HEK293 (cell line): ENCODE results near the gene BTRC.

Source experiments
- BCL6B ChIP-seq: fragments of 450-650 bp; formaldehyde crosslinking; IDR thresholded peaks from 2 replicates; pipeline ENCODE4 v1.5.1; 2017; ENCODE audit warnings: missing biosample characterization, missing genetic modification characterization
- ELK4 ChIP-seq: IDR thresholded peaks from 2 replicates; pipeline ENCODE4 v1.6.1; 2011; ENCODE audit warnings: mild to moderate bottlenecking, low read depth, low read length, borderline replicate concordance
- GLIS2 ChIP-seq: fragments of 450-650 bp; formaldehyde crosslinking; IDR thresholded peaks from 2 replicates; pipeline ENCODE4 v1.5.1; 2016; ENCODE audit warnings: missing biosample characterization, missing genetic modification characterization
- HOXA7 ChIP-seq: sonication (generic); formaldehyde crosslinking; IDR thresholded peaks from 2 replicates; pipeline ENCODE4 v1.8.1; 2022; ENCODE audit warnings: missing genetic modification reagents, borderline replicate concordance
- ZBTB20 ChIP-seq: fragments of 450-650 bp; formaldehyde crosslinking; IDR thresholded peaks from 2 replicates; pipeline ENCODE4 v1.5.1; 2016; ENCODE audit warnings: missing biosample characterization, missing genetic modification characterization
- ZBTB26 ChIP-seq: fragments of 450-650 bp; formaldehyde crosslinking; optimal IDR thresholded peaks from 2 replicates; pipeline ENCODE3; 2016; ENCODE audit warnings: missing biosample characterization, mild to moderate bottlenecking, missing genetic modification characterization
- ZBTB8A ChIP-seq: fragments of 450-650 bp; formaldehyde crosslinking; IDR thresholded peaks from 2 replicates; pipeline ENCODE4 v1.5.1; 2016; ENCODE audit warnings: missing biosample characterization, missing genetic modification characterization
- ZFP3 ChIP-seq: fragments of 450-650 bp; formaldehyde crosslinking; IDR thresholded peaks from 2 replicates; pipeline ENCODE4 v1.5.1; 2016; ENCODE audit warnings: low read depth, missing biosample characterization, missing genetic modification characterization
- ZIC2 ChIP-seq: fragments of 450-650 bp; formaldehyde crosslinking; IDR thresholded peaks from 2 replicates; pipeline ENCODE4 v1.5.1; 2016; ENCODE audit warnings: missing biosample characterization, missing genetic modification characterization
- ZNF157 ChIP-seq: fragments of 450-650 bp; formaldehyde crosslinking; IDR thresholded peaks from 2 replicates; pipeline ENCODE4 v1.5.1; 2016; ENCODE audit warnings: missing biosample characterization, missing genetic modification characterization
- ZNF174 ChIP-seq: fragments of 450-650 bp; formaldehyde crosslinking; IDR thresholded peaks from 2 replicates; pipeline ENCODE4 v1.5.0; 2017; ENCODE audit warnings: missing biosample characterization, mild to moderate bottlenecking, missing genetic modification characterization
- ZNF175 ChIP-seq: fragments of 450-650 bp; formaldehyde crosslinking; IDR thresholded peaks from 2 replicates; pipeline ENCODE4 v1.5.1; 2016; ENCODE audit warnings: missing biosample characterization, missing genetic modification characterization
- ZNF18 ChIP-seq: fragments of 450-650 bp; formaldehyde crosslinking; IDR thresholded peaks from 2 replicates; pipeline ENCODE4 v1.5.1; 2016; ENCODE audit warnings: missing biosample characterization, missing genetic modification characterization
- ZNF24 ChIP-seq: fragments of 450-650 bp; formaldehyde crosslinking; IDR thresholded peaks from 2 replicates; pipeline ENCODE4 v1.5.1; 2016; ENCODE audit warnings: missing biosample characterization, missing genetic modification characterization
- ZNF302 ChIP-seq: fragments of 450-650 bp; formaldehyde crosslinking; IDR thresholded peaks from 2 replicates; pipeline ENCODE4 v1.5.1; 2016; ENCODE audit warnings: missing biosample characterization, missing genetic modification characterization, low read depth
- ZNF324 ChIP-seq: fragments of 450-650 bp; formaldehyde crosslinking; IDR thresholded peaks from 2 replicates; pipeline ENCODE4 v1.5.1; 2016; ENCODE audit warnings: missing biosample characterization, missing genetic modification characterization
- ZNF341 ChIP-seq: fragments of 450-650 bp; formaldehyde crosslinking; IDR thresholded peaks from 2 replicates; pipeline ENCODE4; 2016; ENCODE audit warnings: low read depth, missing biosample characterization, missing genetic modification characterization
- ZNF354C ChIP-seq: fragments of 450-650 bp; formaldehyde crosslinking; IDR thresholded peaks from 2 replicates; pipeline ENCODE4 v1.5.1; 2016; ENCODE audit warnings: missing biosample characterization, missing genetic modification characterization, low read depth, borderline replicate concordance
- ZNF416 ChIP-seq: fragments of 450-650 bp; formaldehyde crosslinking; IDR thresholded peaks from 2 replicates; pipeline ENCODE4 v1.5.1; 2016; ENCODE audit warnings: missing biosample characterization, missing genetic modification characterization
- ZNF433 ChIP-seq: fragments of 450-650 bp; formaldehyde crosslinking; IDR thresholded peaks from 2 replicates; pipeline ENCODE4 v1.5.1; 2016; ENCODE audit warnings: missing biosample characterization, missing genetic modification characterization, low read depth
- ZNF513 ChIP-seq: fragments of 450-650 bp; IDR thresholded peaks from 2 replicates; pipeline ENCODE4 v1.5.1; 2018; ENCODE audit warnings: missing biosample characterization, missing genetic modification characterization
- ZNF518A ChIP-seq: fragments of 450-650 bp; formaldehyde crosslinking; conservative IDR thresholded peaks from 2 replicates; pipeline ENCODE4 v1.5.1; 2016; ENCODE audit warnings: low read depth, missing biosample characterization, missing genetic modification characterization
- ZNF558 ChIP-seq: fragments of 450-650 bp; formaldehyde crosslinking; IDR thresholded peaks from 2 replicates; pipeline ENCODE4 v1.5.1; 2016; ENCODE audit warnings: missing biosample characterization, missing genetic modification characterization
- ZNF560 ChIP-seq: fragments of 450-650 bp; formaldehyde crosslinking; IDR thresholded peaks from 2 replicates; pipeline ENCODE4 v1.5.1; 2017; ENCODE audit warnings: missing biosample characterization, missing genetic modification characterization, borderline replicate concordance
- ZNF585B ChIP-seq: fragments of 450-650 bp; formaldehyde crosslinking; IDR thresholded peaks from 2 replicates; pipeline ENCODE4 v1.5.1; 2016; ENCODE audit warnings: missing biosample characterization, missing genetic modification characterization
- ZNF623 ChIP-seq: fragments of 450-650 bp; formaldehyde crosslinking; IDR thresholded peaks from 2 replicates; pipeline ENCODE4 v1.5.1; 2016; ENCODE audit warnings: missing biosample characterization, missing genetic modification characterization
- ZNF629 ChIP-seq: fragments of 450-650 bp; formaldehyde crosslinking; IDR thresholded peaks from 2 replicates; pipeline ENCODE4 v1.5.1; 2017; ENCODE audit warnings: missing biosample characterization, missing genetic modification characterization
- ZNF660 ChIP-seq: fragments of 450-650 bp; IDR thresholded peaks from 2 replicates; pipeline ENCODE4 v1.5.1; 2018; ENCODE audit warnings: missing biosample characterization, mild to moderate bottlenecking, missing genetic modification characterization
- ZNF707 ChIP-seq: fragments of 450-650 bp; formaldehyde crosslinking; IDR thresholded peaks from 2 replicates; pipeline ENCODE4 v1.5.1; 2016; ENCODE audit warnings: missing biosample characterization, missing genetic modification characterization
- ZNF791 ChIP-seq: fragments of 450-650 bp; formaldehyde crosslinking; IDR thresholded peaks from 2 replicates; pipeline ENCODE4 v1.5.1; 2016; ENCODE audit warnings: missing biosample characterization, missing genetic modification characterization

BTRC gene

GRCh38 chr10:101358706-101359300 is 4.8 kb downstream of the BTRC start (continued):
- TF ChIP-seq ZNF24 (tag by site-specific recombination) (no peak), HOXA7 (no peak), ZBTB26 (tag by site-specific recombination) (no peak), ZNF175 (tag by site-specific recombination) (no peak), ZNF660 (tag by site-specific recombination) (peak; percentile 36; the same call in 1 of the 2 replicates), ZIC2 (no peak), ZNF18 (tag by site-specific recombination) (no peak), GLIS2 (tag by site-specific recombination) (no peak), ZNF558 (no peak), ZNF623 (tag by site-specific recombination) (no peak), ZNF416 (tag by site-specific recombination) (no peak), ZNF157 (tag by site-specific recombination) (no peak), ZNF518A (tag by site-specific recombination) (no peak), ZNF585B (no peak), ZBTB8A (tag by site-specific recombination) (no peak), ZBTB20 (tag by site-specific recombination) (no peak), ZNF513 (tag by site-specific recombination) (no peak), ELK4 (no peak), ZNF629 (tag by site-specific recombination) (peak; percentile 93), ZNF324 (tag by site-specific recombination) (no peak), ZNF354C (tag by site-specific recombination) (no peak), ZNF174 (tag by site-specific recombination) (no peak), ZNF433 (tag by site-specific recombination) (no peak), ZNF341 (no peak), BCL6B (tag by site-specific recombination) (no peak), ZNF791 (tag by site-specific recombination) (no peak), ZNF560 (no peak), ZNF707 (tag by site-specific recombination) (no peak), ZFP3 (tag by site-specific recombination) (no peak), ZNF302 (tag by site-specific recombination) (no peak)
